DND-41 (cell line): ENCODE measurements around the gene IWS1.

Source experiments
- ATAC-seq: fragments of 200-7000 bp; cut with Tn5 transposase; 3 replicates; pipeline ENCODE4 v1.9.1; 2021; ENCODE audit warnings: low read depth; ENCODE audit not compliant: insufficient read depth
- DNase-seq: peaks from one replicate; pipeline ENCODE4 v3.0.0-alpha.2; 2020
- H2AFZ ChIP-seq: 2 replicates; pipeline ENCODE4 v1.6.0; 2012; ENCODE audit warnings: low read depth, low read length
- H3K27ac ChIP-seq: 2 replicates; pipeline ENCODE4 v1.5.1; 2012; ENCODE audit warnings: low read length, inconsistent platforms
- H3K27me3 ChIP-seq: fragments of 200-600 bp; sonication (generic); 2 replicates; pipeline ENCODE4 v1.6.0; 2012; ENCODE audit warnings: low read length, mild to moderate bottlenecking, inconsistent platforms; ENCODE audit not compliant: insufficient read depth, poor library complexity
- H3K36me3 ChIP-seq: 2 replicates; pipeline ENCODE4 v1.5.1; 2012; ENCODE audit warnings: low read length, inconsistent platforms; ENCODE audit not compliant: insufficient read depth
- H3K4me1 ChIP-seq: 2 replicates; pipeline ENCODE4 v1.5.1; 2012; ENCODE audit warnings: mild to moderate bottlenecking, low read length; ENCODE audit not compliant: insufficient read depth
- H3K4me2 ChIP-seq: 2 replicates; pipeline ENCODE4 v1.6.0; 2012; ENCODE audit warnings: mild to moderate bottlenecking, moderate library complexity, low read length, inconsistent platforms; ENCODE audit not compliant: insufficient read depth
- H3K4me3 ChIP-seq, 2 experiments: fragments of 200-600 bp in 1 of 2; shearing (Covaris generic) in 1 of 2; 2 replicates each; pipeline ENCODE4 v1.5.1; 2012 to 2016; ENCODE audit warnings: inconsistent platforms in 2 of 2, low read length in 2 of 2, mild to moderate bottlenecking in 2 of 2, low read depth in 1 of 2, moderate library complexity in 1 of 2
- H3K79me2 ChIP-seq: 2 replicates; pipeline ENCODE4 v1.6.0; 2012; ENCODE audit warnings: low read length, inconsistent platforms; ENCODE audit not compliant: insufficient read depth
- H3K9ac ChIP-seq: 2 replicates; pipeline ENCODE4 v1.6.0; 2012; ENCODE audit warnings: low read depth, mild to moderate bottlenecking, inconsistent platforms, low read length, moderate library complexity
- H3K9me3 ChIP-seq: 2 replicates; pipeline ENCODE4 v1.5.1; 2012; ENCODE audit warnings: low read length, moderate library complexity, mild to moderate bottlenecking, inconsistent platforms; ENCODE audit not compliant: insufficient read depth, severe bottlenecking
- H4K20me1 ChIP-seq: 2 replicates; pipeline ENCODE4 v1.6.0; 2012; ENCODE audit warnings: low read length; ENCODE audit not compliant: insufficient read depth
- EZH2 ChIP-seq: IDR thresholded peaks from 3 replicates; pipeline ENCODE4 v1.6.1; 2012; ENCODE audit warnings: borderline replicate concordance, low read depth, mild to moderate bottlenecking, moderate library complexity, low read length, inconsistent platforms; ENCODE audit not compliant: severe bottlenecking
- TF ChIP-seq, protein P1 (sequence below): IDR thresholded peaks from 2 replicates; pipeline ENCODE4 v1.5.1; 2012; ENCODE audit warnings: borderline replicate concordance, low read length, moderate library complexity, mild to moderate bottlenecking; ENCODE audit not compliant: poor library complexity, severe bottlenecking; ENCODE audit errors: extremely low read depth

IWS1 gene

DNA sequence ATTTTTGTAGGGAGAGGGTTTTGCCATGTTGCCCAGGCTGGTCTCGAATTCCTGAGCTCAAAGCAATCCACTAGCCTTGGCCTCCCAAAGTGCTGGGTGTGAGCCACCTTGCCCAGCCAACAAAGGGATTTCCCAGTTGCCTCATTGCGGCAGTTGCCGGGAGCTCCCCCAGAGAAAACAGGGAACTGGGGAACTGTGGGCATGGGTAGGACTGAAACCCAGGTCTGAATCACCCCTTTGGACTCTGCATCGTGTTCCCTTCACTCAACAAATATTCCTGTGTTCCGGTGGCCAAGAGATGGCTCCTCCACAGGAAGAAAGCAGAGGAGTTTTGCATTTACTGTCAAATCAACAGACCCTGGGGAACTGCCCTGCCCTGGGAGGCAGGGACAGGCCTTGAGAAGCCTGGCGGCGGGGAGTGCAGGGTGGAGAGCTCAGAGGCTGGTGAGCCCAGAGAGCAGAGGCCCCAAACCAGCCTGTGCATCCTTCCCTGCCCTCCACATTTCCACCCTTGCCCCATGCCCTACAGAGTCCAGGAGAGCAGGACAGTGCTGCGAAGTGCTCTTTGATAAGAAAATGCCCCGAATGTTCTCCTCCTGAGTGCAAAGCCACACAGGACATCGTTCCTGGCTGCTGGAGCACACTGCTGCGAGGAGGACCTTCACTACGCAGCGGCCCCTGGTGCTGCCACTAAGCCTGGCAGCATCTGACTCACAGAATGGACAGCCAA is 34.1 kb upstream of the IWS1 start:
- Histone ChIP-seq H3K27ac (no peak overlapping the region), H3K36me3 (no peaks in the 10 kb centered on the region), H3K79me2 (no peaks in the 10 kb centered on the region), H3K9me3 (no peaks in the 10 kb centered on the region), H3K9ac (no peak overlapping the region), H3K4me2 (no peak overlapping the region), H3K4me3 (no peak overlapping the region), H4K20me1 (no peaks in the 10 kb centered on the region), H3K27me3 (no peaks in the 10 kb centered on the region), H3K4me1 (no peaks in the 10 kb centered on the region), H2AFZ (no peak overlapping the region)
- no peak for ATAC-seq
- no peak for DNase-seq
- no peak for TF ChIP-seq EZH2
- TF ChIP-seq, protein P1, sequence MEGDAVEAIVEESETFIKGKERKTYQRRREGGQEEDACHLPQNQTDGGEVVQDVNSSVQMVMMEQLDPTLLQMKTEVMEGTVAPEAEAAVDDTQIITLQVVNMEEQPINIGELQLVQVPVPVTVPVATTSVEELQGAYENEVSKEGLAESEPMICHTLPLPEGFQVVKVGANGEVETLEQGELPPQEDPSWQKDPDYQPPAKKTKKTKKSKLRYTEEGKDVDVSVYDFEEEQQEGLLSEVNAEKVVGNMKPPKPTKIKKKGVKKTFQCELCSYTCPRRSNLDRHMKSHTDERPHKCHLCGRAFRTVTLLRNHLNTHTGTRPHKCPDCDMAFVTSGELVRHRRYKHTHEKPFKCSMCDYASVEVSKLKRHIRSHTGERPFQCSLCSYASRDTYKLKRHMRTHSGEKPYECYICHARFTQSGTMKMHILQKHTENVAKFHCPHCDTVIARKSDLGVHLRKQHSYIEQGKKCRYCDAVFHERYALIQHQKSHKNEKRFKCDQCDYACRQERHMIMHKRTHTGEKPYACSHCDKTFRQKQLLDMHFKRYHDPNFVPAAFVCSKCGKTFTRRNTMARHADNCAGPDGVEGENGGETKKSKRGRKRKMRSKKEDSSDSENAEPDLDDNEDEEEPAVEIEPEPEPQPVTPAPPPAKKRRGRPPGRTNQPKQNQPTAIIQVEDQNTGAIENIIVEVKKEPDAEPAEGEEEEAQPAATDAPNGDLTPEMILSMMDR: no peak

DNA sequence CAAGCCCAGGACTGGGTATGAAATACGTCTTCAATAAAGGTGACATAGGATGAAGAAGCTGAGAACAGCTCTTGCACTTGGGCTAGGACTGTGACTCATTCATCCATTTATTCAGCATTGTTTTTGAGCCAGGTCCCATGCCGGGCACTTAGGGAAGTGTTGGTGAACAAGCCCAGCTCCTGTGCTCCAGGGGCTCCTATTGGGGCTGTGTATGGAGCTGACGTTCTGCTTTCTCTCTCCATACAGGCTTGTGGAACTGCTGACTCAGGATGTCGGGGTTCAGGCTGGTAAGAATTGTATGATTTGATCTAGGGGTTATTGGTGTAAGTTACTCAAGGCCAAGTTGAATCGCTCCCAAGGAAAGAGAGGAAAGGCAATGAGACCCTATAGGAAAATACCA is 33.2 kb upstream of the IWS1 start:
- no peaks in the 10 kb centered on the region for H4K20me1 ChIP-seq
- H3K9ac ChIP-seq: no peak overlapping the region
- H3K4me1 ChIP-seq: no peaks in the 10 kb centered on the region
- H3K79me2 ChIP-seq: no peaks in the 10 kb centered on the region
- H3K27me3 ChIP-seq: no peaks in the 10 kb centered on the region
- H3K4me3 ChIP-seq: no peak overlapping the region
- no peak overlapping the region for H3K4me2 ChIP-seq
- no peaks in the 10 kb centered on the region for H3K9me3 ChIP-seq
- H3K36me3 ChIP-seq: no peaks in the 10 kb centered on the region
- H2AFZ ChIP-seq: no peak overlapping the region
- no peak overlapping the region for H3K27ac ChIP-seq
- ATAC-seq: no peak
- DNase-seq: no peak
- TF ChIP-seq, protein P1: no peak
- TF ChIP-seq EZH2: no peak

DNA sequence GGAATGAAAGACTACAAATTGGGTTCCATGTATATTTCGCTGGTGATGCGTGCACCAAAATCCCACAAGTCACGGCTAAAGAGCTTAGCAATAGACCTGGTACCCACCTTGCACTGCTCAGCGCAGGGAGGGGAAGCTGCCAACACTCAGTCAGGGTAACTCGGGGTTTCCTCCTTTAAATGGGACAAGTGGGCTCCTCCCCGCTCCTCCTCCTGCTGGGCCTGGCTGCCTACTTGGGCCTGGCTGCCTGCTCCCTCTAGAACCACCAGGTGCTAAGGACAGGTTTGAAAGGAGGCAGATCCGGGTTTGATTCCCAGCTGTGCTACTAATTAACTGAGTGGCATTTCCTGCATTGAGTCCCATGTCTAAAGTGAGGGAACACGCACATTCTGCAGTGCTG is 32.6 kb upstream of the IWS1 start:
- TF ChIP-seq, protein P1: no peak
- TF ChIP-seq EZH2: no peak
- Histone ChIP-seq H3K79me2 (no peaks in the 10 kb centered on the region), H3K4me2 (no peak overlapping the region), H2AFZ (no peak overlapping the region), H3K4me3 (no peak overlapping the region), H3K9ac (no peak overlapping the region), H3K27ac (no peak overlapping the region), H3K27me3 (no peaks in the 10 kb centered on the region), H3K4me1 (no peaks in the 10 kb centered on the region), H3K36me3 (no peaks in the 10 kb centered on the region), H3K9me3 (no peaks in the 10 kb centered on the region), H4K20me1 (no peaks in the 10 kb centered on the region)
- DNase-seq (no peak), ATAC-seq (no peak)

DNA sequence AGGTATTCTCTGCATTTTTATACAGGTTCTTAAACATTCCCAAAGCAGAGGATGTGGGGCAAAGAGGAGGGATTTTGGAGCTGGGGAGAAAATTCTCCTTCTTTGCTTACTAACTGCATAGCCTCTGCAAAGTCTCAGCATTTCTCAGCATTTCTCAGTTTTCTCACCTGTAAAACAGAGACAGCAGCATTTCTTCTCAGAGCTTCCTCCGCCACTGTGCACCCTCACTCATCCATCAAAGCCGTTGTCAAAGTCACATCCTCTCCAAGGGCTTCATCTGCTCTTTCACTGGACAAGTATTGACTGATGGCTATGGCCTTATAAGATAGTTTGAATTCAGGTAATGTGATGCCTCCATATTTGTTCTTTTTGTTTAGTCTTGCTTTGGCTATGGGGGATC is 26.6 kb upstream of the IWS1 start:
- H3K36me3 ChIP-seq: no peaks in the 10 kb centered on the region
- no peak overlapping the region for H3K9ac ChIP-seq
- ATAC-seq: no peak
- no peak overlapping the region for H3K4me2 ChIP-seq
- no peaks in the 10 kb centered on the region for H4K20me1 ChIP-seq
- H3K9me3 ChIP-seq: no peaks in the 10 kb centered on the region
- no peak overlapping the region for H2AFZ ChIP-seq
- no peak overlapping the region for H3K4me3 ChIP-seq
- TF ChIP-seq, protein P1: no peak
- TF ChIP-seq EZH2: no peak
- no peak for DNase-seq
- H3K79me2 ChIP-seq: no peaks in the 10 kb centered on the region
- H3K27me3 ChIP-seq: no peaks in the 10 kb centered on the region
- no peak overlapping the region for H3K27ac ChIP-seq
- H3K4me1 ChIP-seq: no peaks in the 10 kb centered on the region
